Keratinocyte (primary cell): ENCODE results near the gene KRT73. TPM values are rescaled to one million over a fixed set of nuclear protein-coding genes. Genes with fewer than 3 reads are reported as not detected.

Experiments used
- DNase-seq: peaks from one replicate; pipeline ENCODE4 v3.0.0-alpha.2; 2011; ENCODE audit warnings: low read depth, missing footprints, low spot score
- FAIRE-seq: peaks from 2 replicates; lab custom pipeline; 2011; peaks lifted over from hg19 to GRCh38; lab: Jason Lieb, UNC
- H2AFZ ChIP-seq: 2 replicates; pipeline ENCODE4 v1.6.0; 2012; ENCODE audit warnings: low read length, control low read depth, inconsistent platforms; ENCODE audit not compliant: control insufficient read depth
- H3K27ac ChIP-seq: 2 replicates; pipeline ENCODE4 v1.5.1; 2011; ENCODE audit warnings: low read length; ENCODE audit not compliant: control insufficient read depth, insufficient read depth
- H3K27me3 ChIP-seq: 3 replicates; pipeline ENCODE4 v1.6.0; 2011; ENCODE audit warnings: low read length; ENCODE audit not compliant: control insufficient read depth, insufficient read depth; ENCODE audit errors: extremely low read depth
- H3K36me3 ChIP-seq, 2 experiments: 2 replicates in 1 of 2; 3 replicates in 1 of 2; pipeline ENCODE4 v1.5.1; 2011; ENCODE audit warnings: low read length in 2 of 2, mild to moderate bottlenecking in 1 of 2; ENCODE audit not compliant: control insufficient read depth in 2 of 2, insufficient read depth in 2 of 2; ENCODE audit errors: extremely low read depth in 1 of 2
- H3K4me1 ChIP-seq: 3 replicates; pipeline ENCODE4 v1.5.1; 2011; ENCODE audit warnings: low read length; ENCODE audit not compliant: control insufficient read depth, insufficient read depth; ENCODE audit errors: extremely low read depth
- H3K4me2 ChIP-seq: 3 replicates; pipeline ENCODE4 v1.6.0; 2011; ENCODE audit warnings: low read depth, low read length; ENCODE audit not compliant: control insufficient read depth, insufficient read depth; ENCODE audit errors: extremely low read depth
- H3K4me3 ChIP-seq, 3 experiments: fragments of 200-600 bp in 1 of 3; sonication (generic) in 1 of 3; 2 replicates in 2 of 3; 3 replicates in 1 of 3; pipeline ENCODE4 v1.5.1; 2011 to 2016; ENCODE audit warnings: low read length in 3 of 3, mild to moderate bottlenecking in 3 of 3, control low read depth in 2 of 3, inconsistent platforms in 1 of 3, low read depth in 1 of 3, mixed read lengths in 1 of 3, mixed run types in 1 of 3, moderate library complexity in 1 of 3; ENCODE audit not compliant: control insufficient read depth in 2 of 3, insufficient read depth in 2 of 3; ENCODE audit errors: extremely low read depth in 1 of 3
- H3K79me2 ChIP-seq: 2 replicates; pipeline ENCODE4 v1.6.0; 2012; ENCODE audit warnings: low read length; ENCODE audit not compliant: control insufficient read depth, insufficient read depth
- H3K9ac ChIP-seq: 3 replicates; pipeline ENCODE4 v1.6.0; 2011; ENCODE audit warnings: low read length; ENCODE audit not compliant: control insufficient read depth, insufficient read depth; ENCODE audit errors: extremely low read depth
- H3K9me1 ChIP-seq: 3 replicates; pipeline ENCODE4 v1.6.0; 2011; ENCODE audit warnings: low read length; ENCODE audit not compliant: control insufficient read depth, insufficient read depth; ENCODE audit errors: extremely low read depth
- H3K9me3 ChIP-seq: 2 replicates; pipeline ENCODE4 v1.5.1; 2012; ENCODE audit warnings: low read depth, low read length; ENCODE audit not compliant: control insufficient read depth
- H4K20me1 ChIP-seq: 3 replicates; pipeline ENCODE4 v1.6.0; 2011; ENCODE audit warnings: low read length; ENCODE audit not compliant: control insufficient read depth, insufficient read depth; ENCODE audit errors: extremely low read depth
- CTCF ChIP-seq, 3 experiments: IDR thresholded peaks in 1 of 3; conservative IDR thresholded peaks in 1 of 3; optimal IDR thresholded peaks in 1 of 3; 2 replicates in 2 of 3; 3 replicates in 1 of 3; pipeline versions ENCODE3 to v1.5.1; 2011; ENCODE audit warnings: low read length in 3 of 3, mild to moderate bottlenecking in 3 of 3, moderate library complexity in 2 of 3, control low read depth in 1 of 3, inconsistent platforms in 1 of 3; ENCODE audit not compliant: insufficient read depth in 2 of 3; ENCODE audit errors: extremely low read depth in 1 of 3
- EZH2 ChIP-seq: IDR thresholded peaks from one replicate; pipeline ENCODE4 v1.6.1; 2012; ENCODE audit warnings: inconsistent platforms, mild to moderate bottlenecking, low read length, moderate library complexity
- dilution Hi-C: fragments of 300-500 bp; cut with MboI; formaldehyde crosslinking; loops from one replicate; pipeline ENCODE4 v1.7.0; 2020; ENCODE audit warnings: low sequenced_read_pairs; ENCODE audit not compliant: extremely low pct_ligation_motif_present
- polyA plus RNA-seq, 5 experiments: library from polyadenylated mRNA; depleted of rRNA in 3 of 5; stranded (reverse) in 3 of 5; stranded (forward) in 1 of 5; unstranded in 1 of 5; fragments of >200 nt; gene quantifications; 1 replicate in 1 of 5; 2 replicates in 3 of 5; 3 replicates in 1 of 5; pipeline versions ENCODE4 v1.2.1 to v1.2.3, GENCODE V29; 2011 to 2012; ENCODE audit warnings: missing spikeins in 2 of 5, low read depth in 1 of 5, low replicate concordance in 1 of 5

KRT73 gene
- polyA plus RNA-seq, 1 donor (not counting 4 experiments of a cell fraction or from before 2014, with no cell fraction given), result 0.03 TPM

- Histone ChIP-seq H2AFZ (no peak overlapping the region), H3K4me2 (no peak overlapping the region), H3K9me3 (no peaks in the 10 kb centered on the region), H3K9me1 (no peaks in the 10 kb centered on the region), H3K36me3 (no peaks in the 10 kb centered on the region), H3K4me1 (no peaks in the 10 kb centered on the region), H3K79me2 (no peaks in the 10 kb centered on the region), H3K9ac (no peak overlapping the region), H3K4me3 (no peak overlapping the region), H4K20me1 (no peaks in the 10 kb centered on the region), H3K27me3 (no peaks in the 10 kb centered on the region), H3K27ac (no peak overlapping the region)
- dilution Hi-C loops, result no loop called here
- TF ChIP-seq CTCF (optimal IDR thresholded peaks at IDR 0.05 in 1 of 3, IDR thresholded peaks at IDR 0.05 in 1 of 3, conservative IDR thresholded peaks at IDR 0.05 in 1 of 3; ENCODE audit: extremely low read depth in 1 of 3, insufficient read depth in 2 of 3, low read length in 3 of 3), result no peak
- TF ChIP-seq EZH2, result no peak
- DNase-seq, result no peak
- no peak for FAIRE-seq
These were observed 59.4 kb downstream of the KRT73 start for GRCh38 chr12:52558781-52559445.

Other genes starting within 250 kb of the KRT73 start
- gene KRT84, start 232.9 kb downstream of the KRT73 start, polyA plus RNA-seq, result 0.05 to 0.13 TPM (median 0.10 TPM) in 3 replicates
- 0.03 TPM in 1 of 3 replicates, not detected in the others for gene KRT82, start 212.2 kb downstream of the KRT73 start, polyA plus RNA-seq
- 59.4 to 151 TPM (median 60.5 TPM) in 3 replicates for gene KRT75, start 184.2 kb downstream of the KRT73 start, polyA plus RNA-seq
- 1,722 to 4,902 TPM (median 2,016 TPM) in 3 replicates for gene KRT6B, start 166.4 kb downstream of the KRT73 start, polyA plus RNA-seq
- gene KRT6C, start 144.8 kb downstream of the KRT73 start, polyA plus RNA-seq, result 203 to 1,358 TPM (median 357 TPM) in 3 replicates
- gene KRT6A, start 125.3 kb downstream of the KRT73 start, polyA plus RNA-seq, result 10,395 to 23,012 TPM (median 12,338 TPM) in 3 replicates
- gene KRT5, start 98.2 kb downstream of the KRT73 start, polyA plus RNA-seq, result 14,274 to 15,814 TPM (median 15,322 TPM) in 3 replicates
- gene KRT71, start 65.4 kb downstream of the KRT73 start, polyA plus RNA-seq, result not detected in 3 replicates
- gene KRT74, start 44.7 kb downstream of the KRT73 start, polyA plus RNA-seq, result 0.10 to 0.36 TPM (median 0.17 TPM) in 3 replicates
- gene KRT72, start 17.1 kb downstream of the KRT73 start, polyA plus RNA-seq, result not detected in 3 replicates
- 0.03 to 0.69 TPM (median 0.48 TPM) in 3 replicates for gene KRT2, start 33.7 kb upstream of the KRT73 start, polyA plus RNA-seq
- gene KRT1, start 61.8 kb upstream of the KRT73 start, polyA plus RNA-seq, result 26.9 to 93.0 TPM (median 92.2 TPM) in 3 replicates
- gene KRT77, start 85.0 kb upstream of the KRT73 start, polyA plus RNA-seq, result 0.54 to 4.6 TPM (median 1.3 TPM) in 3 replicates
- not detected in 3 replicates for gene KRT76, start 158.8 kb upstream of the KRT73 start, polyA plus RNA-seq
- 0.05 to 0.36 TPM (median 0.29 TPM) in 3 replicates for gene KRT3, start 177.6 kb upstream of the KRT73 start, polyA plus RNA-seq
- 1.9 to 3.4 TPM (median 2.0 TPM) in 3 replicates for gene KRT4, start 195.6 kb upstream of the KRT73 start, polyA plus RNA-seq
- 0.09 to 0.22 TPM (median 0.12 TPM) in 3 replicates for gene KRT79, start 215.8 kb upstream of the KRT73 start, polyA plus RNA-seq
- gene KRT78, start 230.4 kb upstream of the KRT73 start, polyA plus RNA-seq, result 0.49 to 1.7 TPM (median 0.96 TPM) in 3 replicates